HG03045 (cell line): ENCODE results near the gene LILRB1.
"Not testable (repeated sequence)": the region's sequence is repeated elsewhere in the genome, so short reads cannot be mapped to it uniquely, and the experiment has no call there.

Source experiments
- ATAC-seq: cut with Tn5 transposase; IDR thresholded peaks from one replicate; pipeline ENCODE4 v1.9.1; 2021; ENCODE audit warnings: mild to moderate bottlenecking, moderate library complexity; ENCODE audit not compliant: unreplicated experiment

Gene LILRB1

DNA sequence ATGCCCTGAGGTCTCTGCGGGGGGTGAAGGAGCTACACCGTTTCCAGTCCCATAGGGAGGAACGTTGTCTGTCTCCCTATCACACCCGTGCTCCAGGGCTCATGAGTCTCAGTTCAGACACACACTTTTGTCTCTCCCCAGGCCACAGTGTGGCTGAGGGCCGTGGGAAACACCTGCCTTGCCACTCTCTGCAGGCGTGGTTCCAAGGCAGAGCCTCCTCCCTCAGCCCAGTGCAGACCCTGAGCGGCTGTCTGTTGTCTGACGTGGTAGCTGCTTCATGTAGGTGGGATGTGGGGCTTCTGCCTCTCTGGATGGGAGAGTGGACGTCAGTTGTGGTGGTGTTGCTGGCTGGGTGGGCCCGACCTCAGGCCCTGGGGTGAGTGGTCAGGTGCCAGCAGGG, 6.0 kb upstream of the LILRB1 start:
- ATAC-seq: not testable (repeated sequence)

DNA sequence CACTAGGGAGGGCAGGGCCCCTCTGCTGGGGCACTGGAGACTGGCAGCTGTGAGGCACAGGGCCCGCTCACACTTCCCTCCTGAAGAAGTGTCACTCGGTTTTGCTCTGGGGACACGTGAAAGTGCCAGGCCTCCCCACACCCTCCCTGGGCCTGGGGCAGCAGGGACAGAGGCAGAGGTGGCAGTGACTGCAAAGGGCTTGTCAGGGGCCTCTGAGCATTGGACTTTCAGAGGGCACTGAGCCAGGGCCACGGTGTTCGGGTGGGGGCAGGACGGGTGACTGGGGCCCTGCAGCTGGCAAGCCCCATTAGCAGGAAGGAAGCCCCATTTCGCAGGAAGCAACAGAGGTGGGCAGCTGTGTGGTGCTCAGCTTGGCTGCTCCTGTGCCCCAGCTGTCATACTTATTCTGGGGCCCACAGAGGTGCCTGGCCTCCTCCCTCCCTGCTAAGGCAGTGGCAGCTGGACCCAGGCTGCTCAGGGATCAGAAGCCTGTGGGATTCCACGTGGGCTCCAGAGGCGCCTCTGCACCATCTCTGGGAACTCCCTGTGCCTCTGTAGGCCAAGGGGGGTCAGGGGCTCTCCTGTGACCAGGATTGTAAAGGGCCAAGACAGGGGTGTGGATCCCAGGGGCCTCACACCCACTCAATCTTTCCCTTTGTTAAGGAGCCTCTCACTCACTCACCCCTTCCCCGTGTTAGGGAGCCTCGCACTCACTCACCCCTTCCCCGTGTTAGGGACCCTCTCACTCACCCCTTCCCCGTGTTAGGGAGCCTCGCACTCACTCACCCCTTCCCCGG, 5.2 kb upstream of the LILRB1 start:
- ATAC-seq: not testable (repeated sequence)

DNA sequence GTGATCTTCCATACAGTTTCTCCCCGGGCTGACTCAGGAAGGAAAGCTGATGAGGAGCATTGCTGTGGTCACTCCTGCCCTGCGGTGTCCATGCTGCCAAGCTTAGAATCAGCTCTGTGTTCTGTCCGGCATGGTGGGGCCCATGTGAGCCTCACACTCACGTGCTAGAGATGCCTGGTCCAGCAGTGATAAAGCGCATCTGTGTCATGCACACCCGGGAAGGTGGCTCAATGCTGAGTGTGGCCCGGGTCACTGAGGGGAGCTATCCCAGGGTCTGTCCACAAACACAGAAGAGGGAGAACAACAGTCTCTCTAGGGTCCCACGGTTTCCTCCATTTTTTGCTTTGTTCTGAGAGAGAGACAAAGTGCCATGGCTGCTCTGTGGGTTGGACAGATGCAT, 3.5 kb upstream of the LILRB1 start:
- no peak for ATAC-seq

DNA sequence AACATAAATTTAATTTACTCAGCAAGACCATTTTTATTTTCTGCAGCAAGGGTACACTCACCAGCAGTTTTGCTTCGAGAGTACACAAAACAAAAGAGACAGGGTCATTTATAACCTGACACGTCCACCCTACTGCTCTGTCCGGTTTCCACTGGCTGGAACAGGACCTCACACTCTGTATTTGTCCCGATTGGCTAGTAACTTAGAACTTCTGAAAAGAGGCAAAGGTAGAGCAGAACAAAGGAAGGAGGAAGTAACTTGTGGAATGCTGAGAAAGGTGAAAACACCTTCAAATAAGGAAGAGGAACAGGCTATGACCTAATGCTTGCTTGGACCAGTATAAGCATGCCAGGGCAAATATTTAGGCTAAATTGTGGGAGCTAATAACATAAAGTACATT, 2.4 kb upstream of the LILRB1 start:
- not testable (repeated sequence) for ATAC-seq

DNA sequence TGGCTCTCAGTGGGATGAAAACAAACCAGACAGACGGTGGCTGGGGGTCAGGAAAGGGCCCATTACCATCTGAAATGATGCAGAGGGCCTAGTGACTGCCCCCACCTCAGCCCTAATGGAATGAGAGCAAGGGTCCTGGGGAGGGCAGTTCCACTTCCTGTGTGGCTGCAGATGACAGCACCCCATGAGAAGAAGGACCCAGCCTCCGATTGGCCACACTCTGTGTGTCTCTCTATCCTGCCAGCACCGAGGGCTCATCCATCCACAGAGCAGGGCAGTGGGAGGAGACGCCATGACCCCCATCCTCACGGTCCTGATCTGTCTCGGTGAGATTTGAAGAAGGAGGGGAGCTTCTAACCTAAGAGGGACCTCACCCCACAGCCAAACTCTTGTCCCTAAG, 498 bp downstream of the LILRB1 start:
- ATAC-seq: no peak

DNA sequence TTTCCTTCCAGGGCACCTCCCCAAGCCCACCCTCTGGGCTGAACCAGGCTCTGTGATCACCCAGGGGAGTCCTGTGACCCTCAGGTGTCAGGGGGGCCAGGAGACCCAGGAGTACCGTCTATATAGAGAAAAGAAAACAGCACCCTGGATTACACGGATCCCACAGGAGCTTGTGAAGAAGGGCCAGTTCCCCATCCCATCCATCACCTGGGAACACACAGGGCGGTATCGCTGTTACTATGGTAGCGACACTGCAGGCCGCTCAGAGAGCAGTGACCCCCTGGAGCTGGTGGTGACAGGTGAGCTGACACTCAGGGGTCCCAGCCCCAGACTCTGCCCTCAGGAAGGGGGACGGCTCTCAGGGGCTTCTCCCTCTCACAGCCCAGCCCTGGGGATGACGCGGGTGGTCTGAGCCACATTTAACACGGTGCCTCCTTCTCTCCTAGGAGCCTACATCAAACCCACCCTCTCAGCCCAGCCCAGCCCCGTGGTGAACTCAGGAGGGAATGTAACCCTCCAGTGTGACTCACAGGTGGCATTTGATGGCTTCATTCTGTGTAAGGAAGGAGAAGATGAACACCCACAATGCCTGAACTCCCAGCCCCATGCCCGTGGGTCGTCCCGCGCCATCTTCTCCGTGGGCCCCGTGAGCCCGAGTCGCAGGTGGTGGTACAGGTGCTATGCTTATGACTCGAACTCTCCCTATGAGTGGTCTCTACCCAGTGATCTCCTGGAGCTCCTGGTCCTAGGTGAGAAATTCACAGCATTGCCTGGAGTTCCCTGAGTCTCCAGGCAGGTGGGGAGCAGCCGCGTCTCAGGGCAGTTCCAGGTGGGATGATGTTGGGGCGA, 1.4 kb downstream of the LILRB1 start:
- not testable (repeated sequence) for ATAC-seq

DNA sequence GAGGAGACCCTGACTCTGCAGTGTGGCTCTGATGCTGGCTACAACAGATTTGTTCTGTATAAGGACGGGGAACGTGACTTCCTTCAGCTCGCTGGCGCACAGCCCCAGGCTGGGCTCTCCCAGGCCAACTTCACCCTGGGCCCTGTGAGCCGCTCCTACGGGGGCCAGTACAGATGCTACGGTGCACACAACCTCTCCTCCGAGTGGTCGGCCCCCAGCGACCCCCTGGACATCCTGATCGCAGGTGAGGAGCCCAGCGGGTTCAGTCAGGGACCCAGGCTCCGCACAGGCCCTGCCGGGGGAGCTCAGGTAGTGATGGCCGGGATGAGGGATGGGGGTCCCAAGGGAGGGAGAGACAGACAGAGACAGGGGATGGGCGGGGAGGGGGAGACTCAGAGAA, 2.2 kb downstream of the LILRB1 start:
- ATAC-seq: not testable (repeated sequence)

DNA sequence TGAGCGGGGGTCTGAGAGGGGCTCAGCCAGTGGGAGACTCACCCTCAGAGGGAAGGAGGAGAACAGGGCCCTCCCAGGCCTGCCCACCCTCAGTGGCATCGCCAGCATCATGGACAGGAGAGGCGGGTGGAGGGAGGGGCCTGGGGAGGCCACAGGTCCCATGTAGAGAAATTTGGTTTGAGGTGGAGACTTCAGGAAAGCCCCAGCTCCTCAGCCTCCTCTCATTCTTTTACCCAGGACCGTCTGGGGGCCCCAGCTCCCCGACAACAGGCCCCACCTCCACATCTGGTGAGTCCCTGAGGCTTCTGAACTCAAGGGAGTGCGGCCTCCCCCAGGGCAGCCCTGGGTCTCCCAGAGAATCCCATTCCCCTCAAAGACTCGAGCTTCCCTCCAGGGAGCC, 3.1 kb downstream of the LILRB1 start:
- ATAC-seq: no peak

DNA sequence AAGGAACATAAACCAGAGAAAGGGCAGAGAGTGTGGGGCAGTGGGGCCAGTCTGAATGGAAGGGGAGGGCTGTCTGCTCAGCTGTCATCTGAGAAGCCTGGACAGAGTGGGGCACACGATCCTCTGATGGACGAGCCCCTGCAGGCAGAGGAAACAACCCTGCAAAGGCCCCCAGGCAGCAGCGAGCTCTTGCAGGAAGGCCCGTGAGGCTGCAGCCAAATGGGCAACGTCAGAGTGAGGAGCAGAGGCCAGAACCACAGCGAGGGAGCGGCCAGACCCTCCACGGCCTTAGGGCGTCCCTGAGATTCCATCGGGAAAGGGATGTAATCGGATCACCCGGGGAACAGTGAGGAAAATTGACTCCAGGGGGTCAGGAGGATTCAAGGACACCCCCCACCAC, 5.8 kb downstream of the LILRB1 start:
- ATAC-seq: not testable (repeated sequence)

DNA sequence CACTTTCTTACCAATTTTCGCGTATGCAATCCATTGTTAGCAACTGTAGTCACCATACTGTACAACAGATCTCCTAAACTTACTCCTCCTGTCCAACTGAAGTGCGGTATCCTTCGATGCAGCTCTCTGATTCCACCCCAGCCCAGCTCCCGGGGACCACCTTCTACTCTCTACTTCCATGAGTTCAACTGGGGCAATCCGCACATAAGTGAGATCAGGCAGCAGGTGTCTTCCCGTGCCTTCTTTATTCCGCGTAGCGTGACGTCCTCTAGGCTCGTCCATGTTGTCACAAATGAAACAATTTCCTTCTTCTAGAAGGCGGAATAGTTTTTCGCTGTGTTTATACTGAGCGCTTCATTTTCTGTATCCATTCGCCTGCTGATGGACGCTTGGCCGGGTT, 8.4 kb downstream of the LILRB1 start:
- ATAC-seq: no peak

DNA sequence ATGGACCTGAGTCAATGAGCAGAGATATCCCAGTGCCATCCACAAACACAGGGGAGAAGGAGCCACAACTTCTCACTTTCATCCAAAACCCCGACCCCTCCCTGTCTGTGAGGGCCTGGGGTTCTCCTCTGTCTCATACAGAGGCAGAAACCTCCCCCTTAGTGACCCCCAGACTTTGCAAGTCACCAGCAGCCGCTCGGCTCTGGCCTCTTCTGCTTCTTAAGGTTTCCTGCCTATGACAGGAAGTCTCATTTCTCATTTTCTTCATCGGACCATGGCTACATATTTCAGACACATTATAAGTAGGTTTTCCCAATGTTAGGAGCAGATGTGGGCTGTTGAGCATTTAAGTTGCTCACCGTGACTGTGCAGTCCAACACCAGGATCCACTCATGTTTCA, 12.7 kb downstream of the LILRB1 start:
- ATAC-seq: not testable (repeated sequence)

DNA sequence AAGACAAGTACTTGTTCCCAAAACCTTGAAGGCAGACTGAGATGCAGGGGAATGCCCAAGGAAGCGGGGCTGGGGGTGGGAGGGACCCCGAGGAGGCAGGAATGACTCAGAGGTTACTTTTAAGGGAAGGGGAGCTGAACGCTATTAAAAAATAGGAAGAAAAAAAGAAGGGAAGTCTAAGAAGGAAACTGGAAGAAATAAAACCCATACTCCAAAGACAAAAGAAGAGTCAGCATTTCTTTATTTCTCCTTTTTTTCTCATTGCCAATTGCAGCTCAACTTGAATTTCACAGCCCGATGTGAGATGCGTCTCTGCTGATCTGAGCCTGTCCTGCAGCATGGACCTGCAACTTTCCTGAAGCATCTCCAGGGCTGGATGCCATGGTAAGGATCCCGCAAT, 13.3 kb downstream of the LILRB1 start:
- ATAC-seq: not testable (repeated sequence)

DNA sequence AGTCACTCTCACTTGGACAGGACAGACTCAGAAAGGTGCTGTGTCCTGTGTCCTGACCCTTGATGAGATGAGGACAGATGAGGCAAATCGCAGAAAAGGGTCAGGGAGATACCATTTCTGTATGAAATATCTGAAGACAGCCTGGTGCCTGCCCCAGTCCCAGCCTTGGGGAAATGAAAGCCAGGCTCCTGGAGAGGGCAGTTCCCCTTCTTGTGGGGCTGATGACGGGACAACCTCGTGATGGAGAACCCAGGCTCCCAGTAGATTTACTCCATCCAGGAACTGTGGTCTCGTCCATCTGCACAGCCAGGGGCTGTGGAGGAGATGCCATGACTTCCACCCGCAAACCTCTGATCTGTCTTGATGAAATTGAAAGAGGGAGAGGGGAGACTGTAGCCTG, 13.8 kb downstream of the LILRB1 start:
- no peak for ATAC-seq

DNA sequence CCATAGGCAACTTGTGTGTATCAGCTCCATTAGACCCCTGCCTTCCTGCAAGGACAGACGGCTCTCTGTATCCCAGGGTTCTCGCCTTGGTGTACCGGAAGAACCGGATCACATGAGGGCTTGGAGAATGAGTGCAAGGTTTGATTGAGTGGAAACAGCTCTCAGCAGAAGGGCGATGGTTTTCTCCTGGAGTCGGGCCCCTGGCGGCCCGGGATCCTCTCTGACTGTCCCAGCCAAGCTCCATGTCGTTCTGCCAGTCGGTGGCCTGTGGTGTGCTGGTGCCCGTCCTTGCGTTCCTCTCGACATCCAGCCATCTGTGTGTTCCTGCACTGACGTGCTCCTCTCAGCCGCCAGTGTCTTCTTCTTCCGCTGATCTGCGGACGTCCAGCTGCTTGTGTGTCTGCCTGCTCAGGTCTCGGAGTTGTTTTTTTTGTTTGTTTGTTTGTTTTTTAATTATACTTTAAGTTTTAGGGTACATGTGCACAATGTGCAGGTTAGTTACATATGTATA, 16.1 kb downstream of the LILRB1 start:
- no peak for ATAC-seq

DNA sequence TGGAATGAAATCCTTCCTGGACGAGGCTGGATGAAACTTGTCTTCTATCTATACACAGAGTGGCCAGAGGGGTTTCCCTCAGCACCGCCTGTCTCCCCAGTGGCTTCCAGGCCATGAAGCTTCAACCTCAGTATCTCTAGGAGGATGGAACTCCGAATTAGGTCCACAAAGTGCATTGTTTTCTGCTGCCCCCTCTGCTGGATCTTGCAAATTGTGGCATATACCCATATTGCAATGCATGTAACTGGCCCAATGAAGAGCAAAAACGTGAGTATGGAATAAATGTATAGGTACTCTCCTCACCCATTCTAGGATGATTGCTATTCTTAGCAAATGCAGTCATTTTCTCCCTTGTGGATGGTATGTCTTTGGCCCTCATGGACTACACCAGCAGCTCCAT, 17.8 kb downstream of the LILRB1 start:
- ATAC-seq: no peak

DNA sequence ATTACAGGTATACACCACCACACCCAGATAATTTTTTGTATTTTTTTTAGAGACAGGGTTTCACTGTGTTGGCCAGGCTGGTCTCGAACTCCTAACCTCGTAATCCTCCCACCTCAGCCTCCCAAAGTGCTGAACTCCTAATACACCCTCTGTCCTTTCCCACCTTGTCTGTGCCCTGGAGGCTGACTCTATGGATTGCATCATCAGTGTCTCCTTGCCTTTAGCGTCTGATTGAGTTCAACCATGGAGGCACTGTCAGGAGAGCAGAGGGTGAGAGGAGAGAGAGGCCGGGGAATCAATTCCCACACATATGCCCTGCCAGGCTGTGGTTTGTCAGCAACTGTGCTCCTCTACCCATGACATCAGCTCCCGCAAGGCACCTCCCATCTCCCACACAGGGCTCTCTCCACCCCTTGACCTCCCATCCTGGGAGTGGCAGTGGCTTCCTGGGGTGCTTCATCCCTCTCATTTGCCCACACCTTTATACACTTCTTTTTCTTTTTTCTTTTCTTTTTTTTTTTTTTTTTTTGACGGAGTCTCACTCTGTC, 19.9 kb downstream of the LILRB1 start:
- no peak for ATAC-seq

DNA sequence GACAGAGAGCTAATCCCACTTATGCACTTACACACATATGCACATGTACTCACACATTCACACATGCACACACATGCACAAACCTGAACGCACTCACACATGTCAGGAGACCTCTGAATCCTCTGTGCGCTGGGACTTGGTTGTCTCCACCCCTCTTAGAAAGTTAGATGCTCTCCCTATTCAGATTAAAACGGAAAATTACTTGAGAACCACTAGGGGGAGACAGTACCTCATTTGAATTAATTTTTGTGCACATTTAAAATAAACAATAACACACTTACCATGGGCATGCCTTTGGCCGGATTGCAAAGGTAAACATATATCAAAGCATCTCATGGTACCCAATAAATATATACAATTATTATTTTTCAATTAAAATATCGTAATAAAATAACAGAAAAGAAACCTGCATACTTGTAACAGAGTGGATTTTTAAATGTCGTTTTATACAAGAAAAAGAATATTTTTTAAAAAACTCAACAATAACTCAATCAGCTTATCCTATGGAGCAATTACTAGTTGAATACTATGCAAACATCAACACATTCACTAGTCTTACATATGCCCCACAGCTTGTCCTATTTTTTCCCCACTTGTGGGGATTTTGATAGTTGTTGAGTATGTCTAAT, 23.0 kb downstream of the LILRB1 start:
- no peak for ATAC-seq

DNA sequence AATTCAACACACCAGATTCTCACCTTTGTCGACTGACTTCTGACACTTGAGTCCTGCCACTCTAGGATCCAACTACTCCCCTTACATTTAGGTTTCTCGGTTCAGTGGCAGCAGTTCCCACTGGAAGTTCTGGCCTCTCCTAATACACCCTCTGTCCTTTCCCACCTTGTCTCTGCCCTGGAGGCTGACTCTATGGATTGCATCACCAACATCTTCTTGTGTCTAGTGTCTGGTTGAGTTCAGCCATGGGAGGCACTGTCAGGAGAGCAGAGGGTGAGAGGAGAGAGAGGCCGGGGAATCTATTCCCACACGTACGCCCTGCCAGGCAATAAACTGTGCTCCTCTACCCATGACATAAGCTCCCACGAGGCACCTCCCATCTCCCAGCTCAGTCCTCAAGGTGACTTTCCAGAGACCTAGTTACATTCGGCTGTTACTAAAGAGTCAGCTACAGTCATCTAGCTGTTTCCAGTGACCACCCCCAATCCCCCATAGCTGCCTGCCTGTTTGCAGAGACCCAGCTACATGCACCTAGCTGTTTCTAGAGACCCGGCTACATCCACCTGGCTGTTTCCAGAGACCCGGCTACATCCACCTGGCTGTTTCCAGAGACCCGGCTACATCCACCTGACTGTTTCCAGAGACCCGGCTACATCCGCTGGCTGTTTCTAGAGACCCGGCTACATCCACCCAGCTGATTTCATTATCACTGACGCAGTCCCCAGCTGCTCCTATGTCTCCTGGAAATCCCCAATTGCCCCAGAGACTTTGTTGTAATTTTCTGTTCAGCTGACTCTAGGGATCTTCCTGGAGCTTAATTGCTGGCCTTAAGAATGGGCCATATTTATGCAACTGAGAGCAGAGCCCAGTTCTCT, 24.4 kb downstream of the LILRB1 start:
- no peak for ATAC-seq

DNA sequence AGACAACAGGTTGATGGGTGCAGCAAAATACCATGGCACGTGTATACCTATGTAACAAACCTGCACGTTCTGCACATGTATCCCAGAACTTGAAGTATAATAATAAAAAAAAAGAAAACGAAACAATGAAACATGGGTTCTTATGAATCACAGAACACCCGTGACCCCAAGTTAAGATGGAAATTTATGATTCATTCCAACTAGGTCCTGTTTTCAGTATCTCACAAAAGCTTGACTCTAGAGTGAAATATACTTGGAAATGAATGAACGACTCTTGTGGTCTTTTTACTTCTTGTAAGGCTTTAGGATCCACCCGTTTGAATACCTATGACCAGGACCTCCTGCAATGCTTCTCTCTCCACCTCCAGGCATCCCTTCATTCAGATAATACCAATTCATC, 29.0 kb downstream of the LILRB1 start:
- no peak for ATAC-seq

DNA sequence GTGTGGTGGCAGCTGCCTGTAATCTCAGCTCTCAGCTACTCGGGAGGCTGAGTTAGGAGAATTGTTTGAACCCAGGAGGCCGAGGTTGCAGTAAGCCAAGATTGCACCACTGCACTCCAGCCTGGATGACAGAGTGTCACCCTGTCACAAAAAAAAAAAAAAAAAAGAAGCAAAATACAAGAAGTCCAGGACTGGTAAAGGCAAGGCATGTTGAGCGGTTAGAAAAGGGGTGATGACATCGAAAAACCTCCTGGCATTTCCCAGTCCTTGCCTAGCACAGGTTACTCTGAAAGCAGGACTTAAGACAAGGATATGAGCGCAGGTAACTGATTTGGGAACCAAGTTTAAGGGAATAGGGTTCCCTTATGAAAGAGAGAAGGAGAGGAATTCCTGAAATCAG, 30.0 kb downstream of the LILRB1 start:
- no peak for ATAC-seq
